ENCODE data around the gene AJM1.
A peak's percentile ranks its signal among the peaks of the same experiment; 100 is the strongest.

AJM1 gene

GRCh38 chr9:136807281-136808074 is 34.8 kb upstream of the AJM1 start, which contains the start of gene RABL6:
TSS of gene RABL6 (plus strand) at chr9:136807948. CDS start at chr9:136808197, 249 bp downstream.
- DNase-seq (ENCODE audit: low spot score) (peak; percentile 61), FAIRE-seq (no peak)

DNA sequence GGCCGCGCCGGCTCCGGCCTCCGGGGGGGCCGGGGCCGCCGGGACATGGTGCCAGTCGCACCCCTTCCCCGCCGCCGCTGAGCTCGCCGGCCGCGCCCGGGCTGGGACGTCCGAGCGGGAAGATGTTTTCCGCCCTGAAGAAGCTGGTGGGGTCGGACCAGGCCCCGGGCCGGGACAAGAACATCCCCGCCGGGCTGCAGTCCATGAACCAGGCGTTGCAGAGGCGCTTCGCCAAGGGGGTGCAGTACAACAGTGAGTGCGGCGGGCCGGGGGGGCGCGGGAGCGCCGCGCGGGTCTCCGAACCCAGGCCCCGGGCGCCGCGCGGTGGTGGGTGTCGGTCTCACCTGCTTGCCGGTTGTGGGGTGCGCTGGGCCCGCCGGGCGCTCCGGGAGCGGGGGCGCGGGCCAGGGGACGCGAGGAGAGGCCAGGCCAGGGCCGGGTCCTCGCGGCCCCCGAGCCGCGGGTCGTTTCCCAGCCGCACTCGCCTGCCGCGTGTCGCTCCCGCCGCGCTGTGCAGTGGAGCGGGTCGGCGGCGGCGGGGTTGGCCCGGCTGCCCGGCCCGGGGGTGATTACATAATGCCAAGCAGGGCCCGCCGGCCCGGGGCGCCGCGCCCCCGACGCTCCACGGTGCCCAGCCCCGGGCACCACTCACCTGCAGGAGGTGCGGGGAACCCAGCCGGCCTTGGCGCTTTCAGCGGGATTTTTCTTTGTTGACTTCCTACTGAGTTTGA is 34.0 kb upstream of the AJM1 start:
- DNase-seq (ENCODE audit: low spot score) (peak; percentile 47), FAIRE-seq (no peak)

DNA sequence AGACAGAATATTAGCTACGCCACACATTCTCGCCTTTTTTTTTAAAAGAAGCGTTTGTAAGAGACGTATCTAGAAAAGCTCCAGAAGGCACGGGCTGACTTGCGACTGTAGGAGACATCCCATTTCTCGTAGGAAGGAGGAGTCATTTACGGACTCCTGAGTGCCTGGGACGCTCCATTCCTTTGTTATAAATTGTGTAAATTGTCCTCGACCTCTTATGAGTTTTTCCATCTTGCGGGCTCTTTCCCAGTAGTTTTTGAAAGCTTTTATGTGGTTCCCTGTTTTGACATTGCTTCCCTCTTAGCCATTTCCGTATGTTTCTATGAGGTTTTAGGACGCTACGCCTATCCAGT is 33.5 kb upstream of the AJM1 start:
- peak; percentile 47 for DNase-seq (ENCODE audit: low spot score)
- no peak for FAIRE-seq

DNA sequence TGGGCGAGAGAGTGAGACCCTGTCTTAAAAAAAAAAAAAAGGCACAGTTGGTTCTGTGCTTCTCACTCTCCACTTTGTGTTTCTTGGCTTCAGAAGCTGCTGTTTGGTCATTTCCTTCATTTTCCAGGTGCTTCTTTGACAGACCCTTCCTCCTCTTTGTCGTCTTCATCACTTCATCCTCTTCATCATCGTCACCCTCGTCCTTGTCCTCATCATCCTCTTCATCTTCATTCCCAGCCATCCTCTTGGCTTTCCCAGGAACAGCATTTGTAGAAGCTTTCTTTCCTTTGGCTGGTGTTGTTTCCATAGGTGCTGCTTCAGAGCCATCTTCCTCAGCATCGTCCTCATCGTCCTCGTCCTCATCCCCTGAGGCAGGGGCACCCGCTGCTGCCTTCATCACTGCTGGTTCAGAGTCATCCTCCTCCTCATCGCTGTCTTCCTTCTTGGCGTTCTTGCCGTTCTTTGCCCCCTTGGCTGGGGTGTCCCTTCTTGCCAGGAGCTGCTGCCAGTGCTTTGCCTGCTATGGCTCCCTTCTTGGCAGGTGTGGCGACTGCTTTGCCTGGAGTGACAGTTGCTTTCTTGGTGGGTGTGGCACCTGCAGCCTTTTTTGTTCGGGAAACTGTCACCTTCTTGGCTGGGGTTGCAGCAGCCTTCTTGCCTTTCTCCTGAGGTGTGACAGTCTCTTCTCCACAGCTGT is 27.4 kb upstream of the AJM1 start:
- FAIRE-seq (no peak), DNase-seq (ENCODE audit: low spot score) (no peak)

- DNase-seq (ENCODE audit: low spot score), result no peak
- FAIRE-seq, result no peak
Observed at GRCh38 chr9:136815422-136815782, 26.9 kb upstream of the AJM1 start.

DNA sequence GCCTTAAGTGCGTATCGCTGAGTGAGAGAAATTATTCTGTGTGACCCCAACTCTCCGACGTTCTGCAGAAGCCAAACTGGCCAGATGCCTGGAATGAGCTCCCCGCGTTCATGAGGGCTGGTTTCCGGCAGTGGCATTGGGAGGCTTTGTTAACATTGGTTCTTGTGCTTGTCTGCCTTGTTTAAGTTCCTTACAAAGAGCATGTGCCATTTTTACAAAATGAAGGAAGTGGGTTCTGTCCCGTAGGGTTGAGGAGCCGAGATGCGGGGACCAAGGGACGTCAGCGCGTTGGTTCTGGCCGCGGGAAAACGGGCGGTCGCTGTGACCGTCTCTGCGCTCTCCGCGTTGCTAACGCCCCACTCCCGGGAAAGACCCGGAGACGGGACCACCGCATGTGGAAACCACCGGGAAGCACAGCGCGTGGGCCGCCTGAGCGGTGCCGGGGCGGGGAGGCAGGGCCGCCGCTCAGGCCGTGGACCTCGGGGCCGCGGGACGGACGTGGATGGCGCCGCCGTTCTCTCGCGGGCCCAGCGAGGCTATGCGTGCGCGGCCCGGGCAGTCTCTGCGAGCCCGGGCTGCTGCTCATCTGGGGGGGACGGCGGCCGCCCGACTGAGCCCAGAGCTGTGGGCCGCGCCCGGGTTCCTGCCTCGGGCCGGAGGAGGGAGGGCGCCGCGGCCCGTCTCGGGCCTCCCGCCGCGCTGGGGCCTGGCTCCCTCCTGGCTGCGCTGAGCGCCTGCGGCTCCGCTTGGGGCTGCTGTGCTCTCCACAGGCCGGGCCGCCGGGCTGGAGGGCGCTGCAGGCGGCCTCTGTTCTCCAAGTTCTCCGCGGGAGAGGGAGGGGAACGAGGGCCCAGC is 21.1 kb upstream of the AJM1 start:
- no peak for DNase-seq (ENCODE audit: low spot score)
- no peak for FAIRE-seq

DNA sequence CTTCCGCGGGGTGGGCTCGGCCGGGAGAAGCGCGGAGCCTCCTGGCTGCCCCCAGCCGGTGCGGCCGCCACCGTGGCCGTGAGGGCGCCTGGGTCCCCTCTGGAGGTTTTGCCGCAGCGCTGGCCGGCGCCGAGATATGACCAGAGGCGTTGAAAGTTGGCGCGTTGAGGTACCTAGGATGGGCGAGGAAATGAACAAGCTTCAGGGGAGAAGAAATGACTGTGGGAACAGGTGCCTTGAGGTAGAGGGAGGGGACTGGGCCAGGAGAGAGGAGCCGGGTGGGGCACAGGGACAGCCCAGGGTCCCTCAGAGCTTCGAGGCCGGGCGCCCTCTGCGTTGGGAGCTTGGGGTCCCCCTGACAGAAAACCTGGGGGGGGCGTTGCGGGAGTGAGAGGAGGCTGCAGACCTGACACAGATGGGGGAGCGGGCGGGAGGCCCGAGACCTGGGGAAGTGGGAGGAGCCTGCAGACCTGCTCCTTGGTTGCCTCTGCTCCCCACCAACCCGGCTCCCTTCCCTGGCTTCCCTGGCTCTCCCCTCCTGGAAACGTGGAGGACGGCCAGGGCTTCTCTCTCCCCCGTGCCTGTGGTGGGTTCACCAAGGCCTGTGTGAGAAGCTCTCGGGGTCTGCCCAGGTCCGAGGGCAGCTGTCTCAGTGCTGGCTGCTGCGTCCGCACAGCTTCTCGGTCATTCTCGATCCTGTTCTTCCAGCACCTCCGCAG is 20.3 kb upstream of the AJM1 start:
- DNase-seq (ENCODE audit: low spot score) (no peak), FAIRE-seq (no peak)

DNA sequence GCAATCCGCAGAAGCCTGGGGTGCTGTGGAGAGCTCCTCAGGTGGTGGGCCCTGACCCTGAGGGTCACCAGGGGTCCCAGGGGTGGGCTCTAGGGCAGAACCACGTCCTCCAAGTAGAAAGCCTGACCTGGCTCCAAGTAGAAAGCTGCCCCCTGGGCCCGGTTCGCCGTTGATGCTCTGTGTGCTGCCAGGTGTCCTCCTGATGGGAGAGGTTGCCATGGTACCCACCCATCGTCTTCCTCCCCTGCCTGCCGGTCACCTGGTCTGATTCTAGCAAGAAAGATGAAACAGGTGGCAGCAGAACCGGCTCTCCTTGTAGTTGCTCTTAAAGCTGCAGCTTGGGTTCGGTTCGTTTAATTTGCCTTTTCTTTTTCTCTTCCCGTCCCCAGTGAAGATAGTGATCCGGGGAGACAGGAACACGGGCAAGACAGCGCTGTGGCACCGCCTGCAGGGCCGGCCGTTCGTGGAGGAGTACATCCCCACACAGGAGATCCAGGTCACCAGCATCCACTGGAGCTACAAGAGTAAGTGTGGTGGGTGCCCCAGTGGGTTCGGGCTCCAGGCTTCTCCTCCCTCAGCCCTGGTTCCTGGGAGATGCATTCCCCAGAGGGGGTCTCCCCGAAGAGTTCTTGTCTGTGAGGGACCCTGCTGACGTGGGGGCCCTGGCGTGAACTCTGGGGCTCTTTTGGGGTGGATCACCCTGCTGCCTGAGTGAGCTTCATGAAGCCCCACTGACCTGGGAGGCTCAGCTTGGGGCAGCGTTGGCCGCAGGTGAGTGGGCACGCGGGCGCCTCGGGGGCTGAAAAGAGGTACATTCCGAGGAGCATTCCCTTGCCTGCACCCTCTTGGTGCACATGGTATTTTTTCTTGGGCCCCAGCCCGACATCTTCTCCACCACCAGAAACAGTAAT is 18.9 kb upstream of the AJM1 start:
- FAIRE-seq (no peak), DNase-seq (ENCODE audit: low spot score) (no peak)

DNA sequence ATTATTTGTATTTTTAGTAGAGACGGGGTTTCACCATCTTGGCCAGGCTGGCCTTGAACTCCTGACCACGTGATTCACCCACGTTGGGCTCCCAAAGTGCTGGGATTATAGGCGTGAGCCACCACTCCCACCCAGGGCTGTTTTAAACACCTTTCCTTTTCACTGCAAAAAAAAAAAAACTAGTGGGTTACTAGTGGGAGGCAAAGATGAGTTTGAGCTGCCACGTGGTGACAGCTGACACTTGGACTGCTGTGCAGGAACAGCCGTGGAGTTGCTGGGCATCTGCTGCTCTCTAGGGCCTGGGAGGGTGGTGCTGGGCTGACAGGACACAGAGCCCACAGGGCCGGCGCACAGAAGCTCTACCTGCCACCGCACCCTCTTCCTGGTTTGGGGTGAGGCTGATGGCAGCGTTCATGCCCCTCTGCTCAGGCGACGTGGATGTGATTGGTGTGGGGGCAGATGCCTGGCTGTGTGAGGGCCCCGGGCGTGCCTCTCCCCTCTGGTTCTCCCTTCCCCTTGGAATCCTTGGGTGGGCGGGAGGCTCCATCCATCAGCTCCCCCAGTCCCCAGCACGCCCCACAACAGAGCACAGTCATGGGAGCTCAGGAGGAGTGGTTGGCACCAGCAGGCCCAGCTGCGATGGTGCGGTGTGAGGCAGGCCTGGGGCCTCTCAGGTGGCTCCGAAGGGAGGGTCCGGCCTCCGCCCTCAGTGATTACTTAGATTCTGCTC is 17.6 kb upstream of the AJM1 start:
- FAIRE-seq, result no peak
- DNase-seq (ENCODE audit: low spot score), result no peak

GRCh38 chr9:136825295-136826187 is 16.7 kb upstream of the AJM1 start:
- FAIRE-seq (no peak), DNase-seq (ENCODE audit: low spot score) (no peak)

DNA sequence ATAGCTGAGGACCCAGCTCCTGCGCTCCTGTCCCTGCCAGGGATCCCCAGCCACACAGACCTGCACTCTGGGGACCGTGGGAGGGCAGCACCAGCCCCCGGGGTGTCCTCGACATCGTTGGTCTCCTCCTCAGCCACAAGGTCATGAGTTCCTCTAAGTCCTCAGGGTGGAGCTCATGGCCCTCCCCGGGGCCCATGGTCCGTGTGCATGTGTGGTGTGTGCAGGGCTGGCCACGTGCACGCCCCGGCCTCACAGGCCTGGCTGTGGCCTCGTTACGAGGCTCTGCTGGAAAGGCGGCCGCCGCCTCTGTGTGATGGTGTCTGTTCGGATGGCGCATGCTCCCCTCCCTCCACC is 16.1 kb upstream of the AJM1 start:
- FAIRE-seq, result no peak
- no peak for DNase-seq (ENCODE audit: low spot score)

GRCh38 chr9:136826703-136827582 is 15.3 kb upstream of the AJM1 start:
- FAIRE-seq (no peak), DNase-seq (ENCODE audit: low spot score) (no peak)

- DNase-seq (ENCODE audit: low spot score), result no peak
- FAIRE-seq, result no peak
Observed at GRCh38 chr9:136827794-136828473, 14.3 kb upstream of the AJM1 start.

GRCh38 chr9:136828474-136829140 is 13.7 kb upstream of the AJM1 start:
- no peak for DNase-seq (ENCODE audit: low spot score)
- no peak for FAIRE-seq

DNA sequence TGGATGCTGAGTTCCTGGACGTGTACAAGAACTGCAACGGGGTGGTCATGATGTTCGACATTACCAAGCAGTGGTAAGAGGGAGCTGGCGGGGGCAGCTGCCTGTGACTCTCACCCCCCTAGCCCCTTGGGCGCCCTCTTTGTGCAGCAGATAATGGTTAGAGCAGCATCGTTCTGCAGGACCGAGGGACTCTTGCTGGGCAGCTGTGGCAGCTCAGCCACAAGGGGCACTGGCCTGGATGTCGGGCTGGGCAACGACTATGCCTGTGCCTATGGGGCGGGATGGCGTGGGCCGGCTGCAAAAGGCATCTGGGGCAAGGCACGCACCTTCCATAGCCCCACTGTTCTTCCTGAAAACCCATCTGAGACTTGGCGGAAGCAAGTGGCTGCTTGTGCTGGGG is 12.9 kb upstream of the AJM1 start:
- no peak for FAIRE-seq

More for the DNA sequence above, 12.9 kb upstream of the AJM1 start:
- no peak for DNase-seq (ENCODE audit: low spot score)

All from RCC 7860 (cell line).